ENCODE measurements around the gene ERI3.
"Not testable (repeated sequence)": the region's sequence is repeated elsewhere in the genome, so short reads cannot be mapped to it uniquely, and the experiment has no call there.

The ERI3 gene

GRCh38 chr1:44210595-44210994, 144.5 kb downstream of the ERI3 start:
- TF ChIP-seq POLR2A (IDR thresholded peaks at IDR 0.05; ENCODE audit: low read depth, low read length) (no peak), POLR2AphosphoS5 (IDR thresholded peaks at IDR 0.05; ENCODE audit: low read depth, low read length) (no peak), TAF1 (IDR thresholded peaks at IDR 0.05; ENCODE audit: borderline replicate concordance, low read depth, low read length) (no peak)
- FAIRE-seq = no peak
- DNase-seq (ENCODE audit: insufficient read length) = no peak

GRCh38 chr1:44208226-44208625, 146.8 kb downstream of the ERI3 start:
- TF ChIP-seq POLR2AphosphoS5 (IDR thresholded peaks at IDR 0.05; ENCODE audit: low read depth, low read length) = no peak
- no peak for TF ChIP-seq POLR2A (IDR thresholded peaks at IDR 0.05; ENCODE audit: low read depth, low read length)
- TF ChIP-seq TAF1 (IDR thresholded peaks at IDR 0.05; ENCODE audit: borderline replicate concordance, low read depth, low read length) = no peak
- FAIRE-seq (no peak), DNase-seq (ENCODE audit: insufficient read length) (no peak)

DNA sequence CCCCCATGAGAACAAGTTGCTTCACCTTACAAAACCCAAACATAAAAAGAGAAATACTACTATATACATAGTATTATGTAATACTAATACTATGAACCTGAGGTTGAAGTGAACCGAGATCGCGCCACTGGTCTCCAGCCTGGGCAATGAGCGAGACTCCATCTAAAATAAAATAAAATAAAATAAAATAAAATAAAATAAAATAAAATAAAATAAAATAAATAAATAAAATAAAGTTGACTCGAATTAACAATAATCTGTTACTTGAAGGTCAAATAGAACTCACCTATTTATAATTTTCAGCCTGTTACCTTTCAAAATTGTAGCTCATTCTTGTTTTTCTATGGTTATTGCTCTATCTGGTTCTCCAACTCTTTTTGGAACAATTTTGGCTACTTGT, 148.5 kb downstream of the ERI3 start:
- not testable (repeated sequence) for FAIRE-seq

GRCh38 chr1:44200336-44200735, 154.7 kb downstream of the ERI3 start:
- FAIRE-seq = no peak
- no peak for DNase-seq (ENCODE audit: insufficient read length)
- TF ChIP-seq POLR2AphosphoS5 (IDR thresholded peaks at IDR 0.05; ENCODE audit: low read depth, low read length) (no peak), TAF1 (IDR thresholded peaks at IDR 0.05; ENCODE audit: borderline replicate concordance, low read depth, low read length) (no peak), POLR2A (IDR thresholded peaks at IDR 0.05; ENCODE audit: low read depth, low read length) (no peak)

More for the DNA sequence above, 148.5 kb downstream of the ERI3 start:
- DNase-seq (ENCODE audit: insufficient read length) = not testable (repeated sequence)

DNA sequence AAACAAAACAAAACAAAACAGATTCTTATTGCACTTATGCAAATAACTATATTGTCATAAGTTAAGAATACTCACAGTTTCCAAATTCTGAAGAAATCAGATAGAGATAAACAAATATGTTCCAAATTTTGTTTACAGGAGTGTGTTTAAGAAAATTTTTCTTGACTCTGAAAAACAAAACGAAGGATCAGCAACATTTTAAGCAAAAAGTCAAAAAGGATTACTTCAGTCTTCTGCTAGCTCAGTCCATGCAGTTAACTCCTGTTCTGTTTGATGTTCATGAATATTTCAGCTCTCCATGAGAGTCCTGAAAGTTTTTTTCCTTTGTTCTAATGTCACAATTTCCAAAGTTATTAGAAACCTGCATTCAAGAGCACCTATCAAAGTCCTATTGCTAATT, 180.4 kb downstream of the ERI3 start:
- no peak for TF ChIP-seq TAF1 (IDR thresholded peaks at IDR 0.05; ENCODE audit: borderline replicate concordance, low read depth, low read length)
- TF ChIP-seq POLR2AphosphoS5 (IDR thresholded peaks at IDR 0.05; ENCODE audit: low read depth, low read length) = no peak
- TF ChIP-seq POLR2A (IDR thresholded peaks at IDR 0.05; ENCODE audit: low read depth, low read length) = no peak
- no peak for FAIRE-seq

More for the DNA sequence above, 180.4 kb downstream of the ERI3 start:
- no peak for DNase-seq (ENCODE audit: insufficient read length)

Measured in GM12892 (cell line).